HepG2 (cell line): Measurements from ENCODE around the gene SKIC2. TPM values are rescaled to one million over a fixed set of nuclear protein-coding genes. Genes with fewer than 3 reads are reported as not detected.

Experiments
- GZF1 ChIP-seq: sonication (generic); formaldehyde crosslinking; IDR thresholded peaks from 2 replicates; pipeline ENCODE4 v1.5.1; 2020; ENCODE audit warnings: mild to moderate bottlenecking, missing genetic modification reagents
- HNRNPLL ChIP-seq: fragments of 200-400 bp; formaldehyde crosslinking; IDR thresholded peaks from 2 replicates; pipeline ENCODE4 v1.6.1; 2017; ENCODE audit warnings: mild to moderate bottlenecking, low read depth, low read length; ENCODE audit not compliant: poor library complexity, severe bottlenecking
- NFIC ChIP-seq: IDR thresholded peaks from 2 replicates; pipeline ENCODE4 v1.6.1; 2012; ENCODE audit warnings: mild to moderate bottlenecking, low read length, inconsistent platforms
- NR1H2 ChIP-seq: sonication (generic); formaldehyde crosslinking; IDR thresholded peaks from 2 replicates; pipeline ENCODE4 v1.8.1; 2022; ENCODE audit warnings: low read depth, missing genetic modification reagents, borderline replicate concordance
- SOX5 ChIP-seq: IDR thresholded peaks from 2 replicates; pipeline ENCODE4 v1.6.1; 2016; ENCODE audit warnings: borderline replicate concordance
- SP140L ChIP-seq: sonication (generic); formaldehyde crosslinking; IDR thresholded peaks from 2 replicates; pipeline ENCODE4 v1.4.0; 2020; ENCODE audit warnings: missing genetic modification reagents, borderline replicate concordance
- SRSF4 ChIP-seq: fragments of 200-400 bp; formaldehyde crosslinking; IDR thresholded peaks from one replicate; pipeline ENCODE4 v1.6.1; 2018; ENCODE audit warnings: mild to moderate bottlenecking, low read depth, low read length, moderate library complexity; ENCODE audit not compliant: poor library complexity, severe bottlenecking
- STAT5B ChIP-seq: sonication (generic); formaldehyde crosslinking; IDR thresholded peaks from 2 replicates; pipeline ENCODE4 v1.4.0; 2020; ENCODE audit warnings: missing genetic modification reagents
- ZFP41 ChIP-seq: sonication (generic); formaldehyde crosslinking; IDR thresholded peaks from 2 replicates; pipeline ENCODE4 v1.4.0; 2020; ENCODE audit warnings: mild to moderate bottlenecking, missing genetic modification reagents, borderline replicate concordance
- ZNF282 ChIP-seq: fragments of 450-650 bp; IDR thresholded peaks from 2 replicates; pipeline ENCODE4 v1.6.1; 2018; ENCODE audit not compliant: partially characterized antibody
- ZNF44 ChIP-seq: sonication (generic); formaldehyde crosslinking; IDR thresholded peaks from 2 replicates; pipeline ENCODE4 v1.5.1; 2020; ENCODE audit warnings: mild to moderate bottlenecking, missing genetic modification reagents
- ZNF446 ChIP-seq: sonication (generic); formaldehyde crosslinking; IDR thresholded peaks from 2 replicates; pipeline ENCODE4 v1.5.0; 2020; ENCODE audit warnings: mild to moderate bottlenecking, missing genetic modification reagents
- ZNF747 ChIP-seq: sonication (generic); formaldehyde crosslinking; IDR thresholded peaks from 2 replicates; pipeline ENCODE4 v1.8.1; 2023; ENCODE audit warnings: missing genetic modification reagents, mild to moderate bottlenecking, borderline replicate concordance
- polyA plus RNA-seq, 8 experiments: library from polyadenylated mRNA; depleted of rRNA in 3 of 8; stranded (reverse) in 7 of 8; unstranded in 1 of 8; fragments of >200 nt; fragmentation: Illumina TruSeq in 4 of 8; extraction: Trizol in 4 of 8; gene quantifications; 2 replicates each; pipeline versions ENCODE4 v1.2.1 to v1.2.3, GENCODE V29; 2011 to 2016; ENCODE audit warnings: low read depth in 4 of 8, missing spikeins in 1 of 8, mixed read lengths in 1 of 8; ENCODE audit not compliant: insufficient read depth in 1 of 8
- total RNA-seq, 5 experiments: library from RNA; depleted of rRNA; stranded (reverse); fragments of >200 nt; fragmentation: Illumina TruSeq; extraction: Trizol; gene quantifications; 2 replicates each; pipeline ENCODE4 v1.2.3, GENCODE V29; 2016; ENCODE audit warnings: low read depth in 1 of 5
- TF ChIP-seq, protein P1 (sequence below): sonication (generic); formaldehyde crosslinking; IDR thresholded peaks from 2 replicates; pipeline ENCODE4 v1.4.0; 2020; ENCODE audit warnings: mild to moderate bottlenecking, low read depth, missing genetic modification reagents
- TF ChIP-seq, protein P2 (sequence below): sonication (generic); formaldehyde crosslinking; IDR thresholded peaks from 2 replicates; pipeline ENCODE4 v1.8.1; 2022; ENCODE audit warnings: low read depth, mild to moderate bottlenecking, missing genetic modification reagents
- TF ChIP-seq, protein P3 (sequence below): IDR thresholded peaks from 2 replicates; pipeline ENCODE4 v1.4.0; 2020; ENCODE audit warnings: mild to moderate bottlenecking, missing genetic modification reagents
- TF ChIP-seq, protein P4 (sequence below): sonication (generic); formaldehyde crosslinking; IDR thresholded peaks from 2 replicates; pipeline ENCODE4 v1.4.0; 2020; ENCODE audit warnings: mild to moderate bottlenecking, missing genetic modification reagents, borderline replicate concordance

Gene SKIC2
- total and polyA plus RNA-seq, 2 of the 13 experiments (the other 11 are each of a cell fraction or from before 2014, with no cell fraction given), result 67.1 to 68.4 TPM

DNA sequence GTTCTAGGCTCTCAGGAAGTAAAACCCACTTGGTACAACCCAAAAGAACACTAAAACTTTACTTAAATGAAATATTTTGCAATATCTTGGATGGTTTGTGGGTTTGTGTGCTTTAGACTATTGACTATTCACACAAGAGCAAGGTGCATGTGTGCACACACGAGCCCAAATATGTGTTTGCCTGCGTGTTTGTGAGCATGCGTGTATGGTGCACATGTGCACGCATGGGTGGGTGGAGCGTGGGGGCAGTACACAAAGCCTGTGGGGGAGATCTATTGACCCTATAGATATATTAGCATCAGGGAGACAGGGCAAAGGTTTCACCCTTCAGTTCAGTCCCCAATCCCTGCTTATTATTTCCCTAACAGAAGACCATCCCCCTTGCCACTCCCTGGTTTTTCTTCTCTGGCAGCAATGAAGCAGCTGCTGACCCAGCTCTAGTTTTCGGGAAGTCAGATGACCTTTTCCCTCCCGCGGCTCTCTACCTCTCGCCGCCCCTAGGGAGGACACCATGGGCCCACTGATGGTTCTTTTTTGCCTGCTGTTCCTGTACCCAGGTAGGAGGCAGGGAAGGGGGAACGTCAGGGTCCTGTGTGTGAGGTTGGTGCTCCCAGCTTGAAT, 31.6 kb upstream of the SKIC2 start, which contains the start of gene C2 (continued):
- TF ChIP-seq SOX5 (CRISPR knock-in tag), result peak; percentile 91
- no peak for TF ChIP-seq ZNF44 (CRISPR knock-in tag)
- TF ChIP-seq GZF1 (CRISPR knock-in tag), result no peak
- TF ChIP-seq, protein P1, sequence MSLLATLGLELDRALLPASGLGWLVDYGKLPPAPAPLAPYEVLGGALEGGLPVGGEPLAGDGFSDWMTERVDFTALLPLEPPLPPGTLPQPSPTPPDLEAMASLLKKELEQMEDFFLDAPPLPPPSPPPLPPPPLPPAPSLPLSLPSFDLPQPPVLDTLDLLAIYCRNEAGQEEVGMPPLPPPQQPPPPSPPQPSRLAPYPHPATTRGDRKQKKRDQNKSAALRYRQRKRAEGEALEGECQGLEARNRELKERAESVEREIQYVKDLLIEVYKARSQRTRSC (CRISPR knock-in tag), result no peak
- TF ChIP-seq STAT5B, result no peak
- no peak for TF ChIP-seq ZNF446
- no peak for TF ChIP-seq ZFP41 (CRISPR knock-in tag)
- no peak for TF ChIP-seq SP140L (CRISPR knock-in tag)
- peak; percentile 86; the same call in 1 of the 2 replicates for TF ChIP-seq ZNF747
- TF ChIP-seq, protein P2, sequence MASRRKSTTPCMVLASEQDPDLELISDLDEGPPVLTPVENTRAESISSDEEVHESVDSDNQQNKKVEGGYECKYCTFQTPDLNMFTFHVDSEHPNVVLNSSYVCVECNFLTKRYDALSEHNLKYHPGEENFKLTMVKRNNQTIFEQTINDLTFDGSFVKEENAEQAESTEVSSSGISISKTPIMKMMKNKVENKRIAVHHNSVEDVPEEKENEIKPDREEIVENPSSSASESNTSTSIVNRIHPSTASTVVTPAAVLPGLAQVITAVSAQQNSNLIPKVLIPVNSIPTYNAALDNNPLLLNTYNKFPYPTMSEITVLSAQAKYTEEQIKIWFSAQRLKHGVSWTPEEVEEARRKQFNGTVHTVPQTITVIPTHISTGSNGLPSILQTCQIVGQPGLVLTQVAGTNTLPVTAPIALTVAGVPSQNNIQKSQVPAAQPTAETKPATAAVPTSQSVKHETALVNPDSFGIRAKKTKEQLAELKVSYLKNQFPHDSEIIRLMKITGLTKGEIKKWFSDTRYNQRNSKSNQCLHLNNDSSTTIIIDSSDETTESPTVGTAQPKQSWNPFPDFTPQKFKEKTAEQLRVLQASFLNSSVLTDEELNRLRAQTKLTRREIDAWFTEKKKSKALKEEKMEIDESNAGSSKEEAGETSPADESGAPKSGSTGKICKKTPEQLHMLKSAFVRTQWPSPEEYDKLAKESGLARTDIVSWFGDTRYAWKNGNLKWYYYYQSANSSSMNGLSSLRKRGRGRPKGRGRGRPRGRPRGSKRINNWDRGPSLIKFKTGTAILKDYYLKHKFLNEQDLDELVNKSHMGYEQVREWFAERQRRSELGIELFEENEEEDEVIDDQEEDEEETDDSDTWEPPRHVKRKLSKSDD (CRISPR knock-in tag), result no peak
- no peak for TF ChIP-seq NR1H2 (CRISPR knock-in tag)
- TF ChIP-seq HNRNPLL, result no peak
- no peak for TF ChIP-seq ZNF282
- no peak for TF ChIP-seq SRSF4
- TF ChIP-seq, protein P3, sequence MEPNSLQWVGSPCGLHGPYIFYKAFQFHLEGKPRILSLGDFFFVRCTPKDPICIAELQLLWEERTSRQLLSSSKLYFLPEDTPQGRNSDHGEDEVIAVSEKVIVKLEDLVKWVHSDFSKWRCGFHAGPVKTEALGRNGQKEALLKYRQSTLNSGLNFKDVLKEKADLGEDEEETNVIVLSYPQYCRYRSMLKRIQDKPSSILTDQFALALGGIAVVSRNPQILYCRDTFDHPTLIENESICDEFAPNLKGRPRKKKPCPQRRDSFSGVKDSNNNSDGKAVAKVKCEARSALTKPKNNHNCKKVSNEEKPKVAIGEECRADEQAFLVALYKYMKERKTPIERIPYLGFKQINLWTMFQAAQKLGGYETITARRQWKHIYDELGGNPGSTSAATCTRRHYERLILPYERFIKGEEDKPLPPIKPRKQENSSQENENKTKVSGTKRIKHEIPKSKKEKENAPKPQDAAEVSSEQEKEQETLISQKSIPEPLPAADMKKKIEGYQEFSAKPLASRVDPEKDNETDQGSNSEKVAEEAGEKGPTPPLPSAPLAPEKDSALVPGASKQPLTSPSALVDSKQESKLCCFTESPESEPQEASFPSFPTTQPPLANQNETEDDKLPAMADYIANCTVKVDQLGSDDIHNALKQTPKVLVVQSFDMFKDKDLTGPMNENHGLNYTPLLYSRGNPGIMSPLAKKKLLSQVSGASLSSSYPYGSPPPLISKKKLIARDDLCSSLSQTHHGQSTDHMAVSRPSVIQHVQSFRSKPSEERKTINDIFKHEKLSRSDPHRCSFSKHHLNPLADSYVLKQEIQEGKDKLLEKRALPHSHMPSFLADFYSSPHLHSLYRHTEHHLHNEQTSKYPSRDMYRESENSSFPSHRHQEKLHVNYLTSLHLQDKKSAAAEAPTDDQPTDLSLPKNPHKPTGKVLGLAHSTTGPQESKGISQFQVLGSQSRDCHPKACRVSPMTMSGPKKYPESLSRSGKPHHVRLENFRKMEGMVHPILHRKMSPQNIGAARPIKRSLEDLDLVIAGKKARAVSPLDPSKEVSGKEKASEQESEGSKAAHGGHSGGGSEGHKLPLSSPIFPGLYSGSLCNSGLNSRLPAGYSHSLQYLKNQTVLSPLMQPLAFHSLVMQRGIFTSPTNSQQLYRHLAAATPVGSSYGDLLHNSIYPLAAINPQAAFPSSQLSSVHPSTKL (CRISPR knock-in tag), result peak; percentile 98
- TF ChIP-seq, protein P4, sequence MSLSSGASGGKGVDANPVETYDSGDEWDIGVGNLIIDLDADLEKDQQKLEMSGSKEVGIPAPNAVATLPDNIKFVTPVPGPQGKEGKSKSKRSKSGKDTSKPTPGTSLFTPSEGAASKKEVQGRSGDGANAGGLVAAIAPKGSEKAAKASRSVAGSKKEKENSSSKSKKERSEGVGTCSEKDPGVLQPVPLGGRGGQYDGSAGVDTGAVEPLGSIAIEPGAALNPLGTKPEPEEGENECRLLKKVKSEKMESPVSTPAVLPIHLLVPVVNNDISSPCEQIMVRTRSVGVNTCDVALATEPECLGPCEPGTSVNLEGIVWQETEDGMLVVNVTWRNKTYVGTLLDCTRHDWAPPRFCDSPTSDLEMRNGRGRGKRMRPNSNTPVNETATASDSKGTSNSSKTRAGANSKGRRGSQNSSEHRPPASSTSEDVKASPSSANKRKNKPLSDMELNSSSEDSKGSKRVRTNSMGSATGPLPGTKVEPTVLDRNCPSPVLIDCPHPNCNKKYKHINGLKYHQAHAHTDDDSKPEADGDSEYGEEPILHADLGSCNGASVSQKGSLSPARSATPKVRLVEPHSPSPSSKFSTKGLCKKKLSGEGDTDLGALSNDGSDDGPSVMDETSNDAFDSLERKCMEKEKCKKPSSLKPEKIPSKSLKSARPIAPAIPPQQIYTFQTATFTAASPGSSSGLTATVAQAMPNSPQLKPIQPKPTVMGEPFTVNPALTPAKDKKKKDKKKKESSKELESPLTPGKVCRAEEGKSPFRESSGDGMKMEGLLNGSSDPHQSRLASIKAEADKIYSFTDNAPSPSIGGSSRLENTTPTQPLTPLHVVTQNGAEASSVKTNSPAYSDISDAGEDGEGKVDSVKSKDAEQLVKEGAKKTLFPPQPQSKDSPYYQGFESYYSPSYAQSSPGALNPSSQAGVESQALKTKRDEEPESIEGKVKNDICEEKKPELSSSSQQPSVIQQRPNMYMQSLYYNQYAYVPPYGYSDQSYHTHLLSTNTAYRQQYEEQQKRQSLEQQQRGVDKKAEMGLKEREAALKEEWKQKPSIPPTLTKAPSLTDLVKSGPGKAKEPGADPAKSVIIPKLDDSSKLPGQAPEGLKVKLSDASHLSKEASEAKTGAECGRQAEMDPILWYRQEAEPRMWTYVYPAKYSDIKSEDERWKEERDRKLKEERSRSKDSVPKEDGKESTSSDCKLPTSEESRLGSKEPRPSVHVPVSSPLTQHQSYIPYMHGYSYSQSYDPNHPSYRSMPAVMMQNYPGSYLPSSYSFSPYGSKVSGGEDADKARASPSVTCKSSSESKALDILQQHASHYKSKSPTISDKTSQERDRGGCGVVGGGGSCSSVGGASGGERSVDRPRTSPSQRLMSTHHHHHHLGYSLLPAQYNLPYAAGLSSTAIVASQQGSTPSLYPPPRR, result peak; percentile 91
- TF ChIP-seq NFIC, result peak; percentile 86
